Measurements from ENCODE around the gene MAML1. TPM values are rescaled to one million over a fixed set of nuclear protein-coding genes. Genes with fewer than 3 reads are reported as not detected.

MAML1 gene
- total and polyA plus RNA-seq, 7 donors, result 4.6 to 16.0 (median 11.8) TPM

- DNase-seq (no peak), ATAC-seq (no peak)
- intact Hi-C loops (cut with DNase I), result no loop called here
- H3K36me3 ChIP-seq (ENCODE audit: insufficient read depth in 1 of 2, low read depth in 1 of 2), result peaks cover 6 to 99% of the 10 kb centered on the region in 2 donors
- peaks cover 6% of the 10 kb centered on the region for H3K4me1 ChIP-seq
- no peak overlapping the region for H3K4me3 ChIP-seq
- H3K27me3 ChIP-seq (ENCODE audit: insufficient read depth in 3 of 3, low read length in 2 of 3), result no peaks in the 10 kb centered on the region
- no peak for TF ChIP-seq CTCF (IDR thresholded peaks at IDR 0.05)
- 87 to 92% (median 92%) methylated on average over 4 of the region's 4 CpGs for WGBS, 3 donors
- H3K27ac ChIP-seq, result no peak overlapping the region
- H3K9me3 ChIP-seq, result no peaks in the 10 kb centered on the region
These were observed 38.8 kb downstream of the MAML1 start for GRCh38 chr5:179771311-179771895.

GRCh38 chr5:179772351-179772750 is 39.7 kb downstream of the MAML1 start:
- ATAC-seq, result no peak
- H3K4me1 ChIP-seq, result no peaks in the 10 kb centered on the region
- no peak overlapping the region for H3K27ac ChIP-seq
- no peaks in the 10 kb centered on the region for H3K27me3 ChIP-seq (ENCODE audit: insufficient read depth in 3 of 3, low read length in 2 of 3)
- no peak for DNase-seq
- WGBS, 3 donors, result 90 to 98% (median 97%) methylated on average over 6 of the region's 6 CpGs
- H3K36me3 ChIP-seq (ENCODE audit: insufficient read depth in 1 of 2, low read depth in 1 of 2), result peaks cover 6 to 94% of the 10 kb centered on the region in 2 donors
- H3K9me3 ChIP-seq, result no peaks in the 10 kb centered on the region
- intact Hi-C loops (cut with DNase I), result no loop called here
- TF ChIP-seq CTCF (IDR thresholded peaks at IDR 0.05), result no peak
- no peak overlapping the region for H3K4me3 ChIP-seq

GRCh38 chr5:179773686-179774040 is 41.0 kb downstream of the MAML1 start:
- ATAC-seq (no peak), DNase-seq (peak in 1 of 2 donors; percentile 40)
- Histone ChIP-seq H3K36me3 (ENCODE audit: insufficient read depth in 1 of 2, low read depth in 1 of 2) (peaks cover 6 to 95% of the 10 kb centered on the region in 2 donors), H3K4me1 (no peaks in the 10 kb centered on the region), H3K27ac (no peak overlapping the region), H3K9me3 (no peaks in the 10 kb centered on the region), H3K4me3 (no peak overlapping the region), H3K27me3 (ENCODE audit: insufficient read depth in 3 of 3, low read length in 2 of 3) (no peaks in the 10 kb centered on the region)
- intact Hi-C loops (cut with DNase I), result no loop called here
- 79 to 90% (median 81%) methylated on average over 9 of the region's 9 CpGs for WGBS, 3 donors
- TF ChIP-seq CTCF (IDR thresholded peaks at IDR 0.05), result no peak

GRCh38 chr5:179774442-179774841 is 41.8 kb downstream of the MAML1 start:
- ATAC-seq, result peak in 2 of 4 donors; percentile 19 to 24
- 93 to 96% (median 95%) methylated on average over 12 of the region's 12 CpGs for WGBS, 3 donors

More at GRCh38 chr5:179774442-179774841, 41.8 kb downstream of the MAML1 start:
- no peak for DNase-seq
- intact Hi-C loops (cut with DNase I), result no loop called here
- TF ChIP-seq CTCF (IDR thresholded peaks at IDR 0.05), result no peak
- no peaks in the 10 kb centered on the region for H3K9me3 ChIP-seq
- no peak overlapping the region for H3K4me3 ChIP-seq
- H3K36me3 ChIP-seq (ENCODE audit: insufficient read depth in 1 of 2, low read depth in 1 of 2), result peaks cover 6 to 94% of the 10 kb centered on the region in 2 donors
- H3K27ac ChIP-seq, result no peak overlapping the region
- no peaks in the 10 kb centered on the region for H3K27me3 ChIP-seq (ENCODE audit: insufficient read depth in 3 of 3, low read length in 2 of 3)
- H3K4me1 ChIP-seq, result no peaks in the 10 kb centered on the region
